ENCODE data around the gene NAMPT. TPM values are rescaled to one million over a fixed set of nuclear protein-coding genes. Genes with fewer than 3 reads are reported as not detected.

The NAMPT gene
- total RNA-seq, 1 experiment from 2014 or later, result 364 TPM

- Mint-ChIP-seq H3K4me3 (ENCODE audit: low read depth, unreplicated experiment) (no peak overlapping the region), H3K36me3 (ENCODE audit: insufficient read depth, unreplicated experiment) (peaks cover 31% of the 10 kb centered on the region), H3K27me3 (ENCODE audit: unreplicated experiment) (no peaks in the 10 kb centered on the region), H3K4me1 (ENCODE audit: low read depth, unreplicated experiment) (peaks cover 20% of the 10 kb centered on the region), H3K9me3 (ENCODE audit: low read depth, unreplicated experiment) (no peaks in the 10 kb centered on the region), H3K27ac (ENCODE audit: unreplicated experiment) (no peak overlapping the region)
- TF ChIP-seq CTCF (IDR thresholded peaks at IDR 0.05; ENCODE audit: unreplicated experiment), result no peak
- no TSS peak for BruUV-seq (replicated peaks)
- DNase-seq, result no peak
- CTCF ChIA-PET, result no interaction called here
- intact Hi-C loops (cut with micrococcal nuclease; ENCODE audit: unreplicated experiment), result loop anchor here (5.0 to 10.0 kb wide), 2 partner anchors 69 to 487 kb away; no protein-coding TSS in a partner anchor
Measured at GRCh38 chr7:106288263-106288662, 3.5 kb upstream of the NAMPT start.

- no peak for DNase-seq
- TF ChIP-seq CTCF (IDR thresholded peaks at IDR 0.05; ENCODE audit: unreplicated experiment), result no peak
- no TSS peak for BruUV-seq (replicated peaks)
- no peaks in the 10 kb centered on the region for H3K9me3 Mint-ChIP-seq (ENCODE audit: low read depth, unreplicated experiment)
- H3K36me3 Mint-ChIP-seq (ENCODE audit: insufficient read depth, unreplicated experiment), result peaks cover 35% of the 10 kb centered on the region
- no peak overlapping the region for H3K27ac Mint-ChIP-seq (ENCODE audit: unreplicated experiment)
- CTCF ChIA-PET, result no interaction called here
- H3K4me1 Mint-ChIP-seq (ENCODE audit: low read depth, unreplicated experiment), result peaks cover 20% of the 10 kb centered on the region
- H3K4me3 Mint-ChIP-seq (ENCODE audit: low read depth, unreplicated experiment), result no peak overlapping the region
- no peaks in the 10 kb centered on the region for H3K27me3 Mint-ChIP-seq (ENCODE audit: unreplicated experiment)
- intact Hi-C loops (cut with micrococcal nuclease; ENCODE audit: unreplicated experiment), result loop anchor here (5.0 to 10.0 kb wide), 2 partner anchors 70 to 487 kb away; no protein-coding TSS in a partner anchor
Measured at GRCh38 chr7:106287786-106288185, 3.0 kb upstream of the NAMPT start.

- CTCF ChIA-PET, result interaction anchor here (0.8 to 2.3 kb wide), 5 partner anchors 72 to 326 kb away, joined by 4 to 13 read pairs (median 6); no protein-coding TSS in a partner anchor
- H3K4me3 Mint-ChIP-seq (ENCODE audit: low read depth, unreplicated experiment), result peak overlapping the region; percentile 92
- no peaks in the 10 kb centered on the region for H3K9me3 Mint-ChIP-seq (ENCODE audit: low read depth, unreplicated experiment)
- DNase-seq, result no peak
- H3K27me3 Mint-ChIP-seq (ENCODE audit: unreplicated experiment), result no peaks in the 10 kb centered on the region
- TF ChIP-seq CTCF (IDR thresholded peaks at IDR 0.05; ENCODE audit: unreplicated experiment), result no peak
- peaks cover 53% of the 10 kb centered on the region for H3K36me3 Mint-ChIP-seq (ENCODE audit: insufficient read depth, unreplicated experiment)
- peak overlapping the region; percentile 92 for H3K27ac Mint-ChIP-seq (ENCODE audit: unreplicated experiment)
- H3K4me1 Mint-ChIP-seq (ENCODE audit: low read depth, unreplicated experiment), result peaks cover 19% of the 10 kb centered on the region
- TSS peak; percentile 93 for BruUV-seq (replicated peaks)
- intact Hi-C loops (cut with micrococcal nuclease; ENCODE audit: unreplicated experiment), result loop anchor here (1.0 to 10.0 kb wide), 3 partner anchors 71 to 489 kb away; no protein-coding TSS in a partner anchor
Measured at GRCh38 chr7:106285855-106286492, 1.2 kb upstream of the NAMPT start.

- intact Hi-C loops (cut with micrococcal nuclease; ENCODE audit: unreplicated experiment), result loop anchor here (1.0 to 10.0 kb wide), 3 partner anchors 72 to 490 kb away; no protein-coding TSS in a partner anchor
- CTCF ChIA-PET, result interaction anchor here (0.6 to 2.3 kb wide), 12 partner anchors 17 to 451 kb away, joined by 3 to 13 read pairs (median 4); no protein-coding TSS in a partner anchor
- H3K27ac Mint-ChIP-seq (ENCODE audit: unreplicated experiment), result peak overlapping the region; percentile 92
- no peaks in the 10 kb centered on the region for H3K27me3 Mint-ChIP-seq (ENCODE audit: unreplicated experiment)
- no peak for TF ChIP-seq CTCF (IDR thresholded peaks at IDR 0.05; ENCODE audit: unreplicated experiment)
- peak overlapping the region; percentile 92 for H3K4me3 Mint-ChIP-seq (ENCODE audit: low read depth, unreplicated experiment)
- DNase-seq, result peak; percentile 100
- no peaks in the 10 kb centered on the region for H3K9me3 Mint-ChIP-seq (ENCODE audit: low read depth, unreplicated experiment)
- peaks cover 13% of the 10 kb centered on the region for H3K4me1 Mint-ChIP-seq (ENCODE audit: low read depth, unreplicated experiment)
- peaks cover 61% of the 10 kb centered on the region for H3K36me3 Mint-ChIP-seq (ENCODE audit: insufficient read depth, unreplicated experiment)
- no TSS peak for BruUV-seq (replicated peaks)
Measured at GRCh38 chr7:106285051-106285854, 470 bp upstream of the NAMPT start.

All from Calu3 (cell line).